Measurements from ENCODE around the gene TMEM62. TPM values are rescaled to one million over a fixed set of nuclear protein-coding genes. Genes with fewer than 3 reads are reported as not detected.

Gene TMEM62
- polyA plus RNA-seq, 1 donor from 2014 or later: 8.7 TPM

DNA sequence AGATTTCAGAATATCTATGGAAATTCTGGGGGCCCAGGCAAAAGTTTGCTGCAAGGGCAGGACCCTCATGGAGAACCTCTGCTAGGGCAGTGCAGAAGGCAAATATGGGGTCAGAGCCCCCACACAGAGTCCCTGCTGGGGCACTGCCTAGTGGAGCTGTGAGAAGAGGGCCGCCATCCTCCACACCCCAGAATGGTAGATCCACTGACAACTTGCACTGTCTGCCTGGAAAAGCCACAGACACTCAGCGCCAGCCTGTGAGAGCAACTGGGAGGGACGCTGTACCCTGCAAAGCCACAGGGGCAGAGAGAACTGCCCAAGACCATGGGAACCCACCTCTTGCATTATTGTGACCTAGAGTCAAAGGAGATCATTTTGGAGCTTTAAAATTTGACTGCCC is 65.6 kb downstream of the TMEM62 start:
- no peaks in the 10 kb centered on the region for H3K9me3 ChIP-seq (ENCODE audit: low read length)
- no peak overlapping the region for H2AFZ ChIP-seq (ENCODE audit: low read depth, low read length)
- TF ChIP-seq EP300 (conservative IDR thresholded peaks at IDR 0.05; ENCODE audit: poor library complexity, severe bottlenecking) (no peak), RAD21 (conservative IDR thresholded peaks at IDR 0.05) (no peak), MXI1 (conservative IDR thresholded peaks at IDR 0.05; ENCODE audit: poor library complexity, severe bottlenecking) (no peak), SMC3 (conservative IDR thresholded peaks at IDR 0.05; ENCODE audit: poor library complexity) (no peak)
- no peak overlapping the region for H3K4me3 ChIP-seq (ENCODE audit: low read length)
- no peak overlapping the region for H3K4me2 ChIP-seq (ENCODE audit: low read length)
- no peak overlapping the region for H3K9ac ChIP-seq (ENCODE audit: low read length)
- H3K27me3 ChIP-seq (ENCODE audit: insufficient read depth, low read depth, low read length): no peaks in the 10 kb centered on the region
- no peaks in the 10 kb centered on the region for H4K20me1 ChIP-seq (ENCODE audit: insufficient read depth)
- no peaks in the 10 kb centered on the region for H3K36me3 ChIP-seq (ENCODE audit: insufficient read depth, low read length)
- no peaks in the 10 kb centered on the region for H3K79me2 ChIP-seq (replicated peaks; ENCODE audit: insufficient read depth, low read length)
- no peaks in the 10 kb centered on the region for H3F3A ChIP-seq (ENCODE audit: insufficient read depth, low read length, poor library complexity, severe bottlenecking)
- H3K27ac ChIP-seq (ENCODE audit: low read length): no peak overlapping the region
- H3K9me2 ChIP-seq (ENCODE audit: insufficient read depth, low read length): no peaks in the 10 kb centered on the region

DNA sequence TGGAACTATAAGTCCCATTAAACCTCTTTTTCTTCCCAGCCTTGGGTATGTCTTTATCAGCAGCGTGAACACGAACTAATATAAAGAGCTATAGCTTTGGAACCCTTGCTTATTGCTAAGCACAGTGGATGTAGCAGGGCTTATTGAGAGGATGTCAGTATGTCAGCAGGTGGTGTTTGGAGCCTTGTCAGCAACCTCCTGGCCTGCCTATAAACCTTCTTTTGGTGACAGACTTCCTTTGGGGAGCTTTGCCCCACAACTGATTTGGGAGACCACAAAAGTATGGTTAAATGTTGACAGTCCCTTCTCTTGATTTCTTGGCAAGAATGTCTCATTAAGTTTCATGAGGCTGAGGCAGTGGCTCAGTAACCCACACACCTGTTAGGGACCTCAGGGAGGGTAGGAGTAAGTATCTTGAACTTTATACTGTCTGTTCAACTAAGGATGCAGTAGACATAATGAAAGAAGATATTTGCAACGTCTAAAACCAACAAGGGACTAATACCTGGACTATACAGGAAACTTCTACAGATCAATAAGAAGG is 66.6 kb downstream of the TMEM62 start:
- H3K4me3 ChIP-seq (ENCODE audit: low read length): no peak overlapping the region
- no peaks in the 10 kb centered on the region for H4K20me1 ChIP-seq (ENCODE audit: insufficient read depth)
- no peak overlapping the region for H3K4me2 ChIP-seq (ENCODE audit: low read length)
- no peak overlapping the region for H3K9ac ChIP-seq (ENCODE audit: low read length)
- no peaks in the 10 kb centered on the region for H3K36me3 ChIP-seq (ENCODE audit: insufficient read depth, low read length)
- no peaks in the 10 kb centered on the region for H3K9me3 ChIP-seq (ENCODE audit: low read length)
- H3K27me3 ChIP-seq (ENCODE audit: insufficient read depth, low read depth, low read length): no peaks in the 10 kb centered on the region
- no peaks in the 10 kb centered on the region for H3K79me2 ChIP-seq (replicated peaks; ENCODE audit: insufficient read depth, low read length)
- no peaks in the 10 kb centered on the region for H3K9me2 ChIP-seq (ENCODE audit: insufficient read depth, low read length)
- no peaks in the 10 kb centered on the region for H3F3A ChIP-seq (ENCODE audit: insufficient read depth, low read length, poor library complexity, severe bottlenecking)
- H3K27ac ChIP-seq (ENCODE audit: low read length): no peak overlapping the region
- TF ChIP-seq POLR2AphosphoS5 (IDR thresholded peaks at IDR 0.05): no peak
- no peak overlapping the region for H2AFZ ChIP-seq (ENCODE audit: low read depth, low read length)

DNA sequence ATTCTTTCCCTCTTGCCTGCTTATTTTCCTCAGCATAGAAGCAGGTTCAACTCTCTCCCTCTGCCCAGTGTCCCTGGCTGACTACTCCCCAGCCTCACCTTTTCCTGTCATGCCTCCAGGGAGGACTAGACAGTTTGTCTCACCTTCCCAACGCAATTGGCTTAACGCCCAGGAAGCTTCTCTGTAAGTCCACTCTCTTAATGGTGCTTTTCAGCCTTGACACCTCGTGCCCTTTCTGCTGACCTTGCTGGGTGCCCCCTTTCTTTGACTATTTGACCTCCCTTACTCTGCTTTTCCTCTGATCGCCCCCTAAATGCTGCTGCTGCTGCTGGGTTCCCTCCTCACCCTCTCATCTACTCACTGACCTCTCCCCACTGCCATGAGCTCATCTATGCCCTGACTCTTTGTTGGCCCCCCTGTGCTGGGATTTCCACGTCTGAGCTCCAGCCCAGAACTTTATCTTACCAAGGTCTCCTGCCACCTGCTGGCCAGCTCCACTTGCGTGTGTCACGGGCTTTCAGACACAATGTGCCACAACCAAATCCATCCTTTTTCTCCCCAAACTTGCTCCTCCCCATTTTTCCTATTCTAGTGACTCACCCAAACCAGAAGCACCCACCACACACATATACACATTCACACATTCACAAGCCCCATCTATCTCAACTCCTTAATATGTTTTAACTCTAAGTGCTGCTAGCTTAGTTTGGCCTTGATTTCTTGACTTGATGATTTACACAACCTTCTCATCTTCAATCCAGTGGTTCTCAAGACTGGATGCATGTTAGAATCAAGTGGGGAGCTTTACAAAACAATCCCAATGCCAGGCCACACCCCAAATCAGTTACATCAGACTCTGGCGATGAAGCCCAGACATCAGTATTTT is 70.9 kb downstream of the TMEM62 start:
- no peaks in the 10 kb centered on the region for H4K20me1 ChIP-seq (ENCODE audit: insufficient read depth)
- no peak overlapping the region for H2AFZ ChIP-seq (ENCODE audit: low read depth, low read length)

More for the DNA sequence above, 70.9 kb downstream of the TMEM62 start:
- H3K9me2 ChIP-seq (ENCODE audit: insufficient read depth, low read length): no peaks in the 10 kb centered on the region
- H3K27ac ChIP-seq (ENCODE audit: low read length): no peak overlapping the region
- no peak overlapping the region for H3K4me2 ChIP-seq (ENCODE audit: low read length)
- no peak overlapping the region for H3K4me3 ChIP-seq (ENCODE audit: low read length)
- H3K36me3 ChIP-seq (ENCODE audit: insufficient read depth, low read length): no peaks in the 10 kb centered on the region
- H3K9me3 ChIP-seq (ENCODE audit: low read length): no peaks in the 10 kb centered on the region
- no peak overlapping the region for H3K9ac ChIP-seq (ENCODE audit: low read length)
- H3K79me2 ChIP-seq (replicated peaks; ENCODE audit: insufficient read depth, low read length): no peaks in the 10 kb centered on the region
- TF ChIP-seq, protein P1, sequence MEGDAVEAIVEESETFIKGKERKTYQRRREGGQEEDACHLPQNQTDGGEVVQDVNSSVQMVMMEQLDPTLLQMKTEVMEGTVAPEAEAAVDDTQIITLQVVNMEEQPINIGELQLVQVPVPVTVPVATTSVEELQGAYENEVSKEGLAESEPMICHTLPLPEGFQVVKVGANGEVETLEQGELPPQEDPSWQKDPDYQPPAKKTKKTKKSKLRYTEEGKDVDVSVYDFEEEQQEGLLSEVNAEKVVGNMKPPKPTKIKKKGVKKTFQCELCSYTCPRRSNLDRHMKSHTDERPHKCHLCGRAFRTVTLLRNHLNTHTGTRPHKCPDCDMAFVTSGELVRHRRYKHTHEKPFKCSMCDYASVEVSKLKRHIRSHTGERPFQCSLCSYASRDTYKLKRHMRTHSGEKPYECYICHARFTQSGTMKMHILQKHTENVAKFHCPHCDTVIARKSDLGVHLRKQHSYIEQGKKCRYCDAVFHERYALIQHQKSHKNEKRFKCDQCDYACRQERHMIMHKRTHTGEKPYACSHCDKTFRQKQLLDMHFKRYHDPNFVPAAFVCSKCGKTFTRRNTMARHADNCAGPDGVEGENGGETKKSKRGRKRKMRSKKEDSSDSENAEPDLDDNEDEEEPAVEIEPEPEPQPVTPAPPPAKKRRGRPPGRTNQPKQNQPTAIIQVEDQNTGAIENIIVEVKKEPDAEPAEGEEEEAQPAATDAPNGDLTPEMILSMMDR (IDR thresholded peaks at IDR 0.05; ENCODE audit: poor library complexity, severe bottlenecking): peak; percentile 43
- TF ChIP-seq SMC3 (conservative IDR thresholded peaks at IDR 0.05; ENCODE audit: poor library complexity): no peak
- H3K27me3 ChIP-seq (ENCODE audit: insufficient read depth, low read depth, low read length): no peaks in the 10 kb centered on the region
- H3F3A ChIP-seq (ENCODE audit: insufficient read depth, low read length, poor library complexity, severe bottlenecking): no peaks in the 10 kb centered on the region
